H9 (cell line): ENCODE results near the gene SMG7. TPM values are rescaled to one million over a fixed set of nuclear protein-coding genes. Genes with fewer than 3 reads are reported as not detected.

Experiments used
- DNase-seq: peaks from one replicate; pipeline ENCODE4 v3.0.0-alpha.2; 2017
- H2AFZ ChIP-seq: one replicate; pipeline ENCODE4 v1.6.1; 2013; ENCODE audit warnings: mild to moderate bottlenecking, low read length, control low read depth, moderate library complexity
- H2AK5ac ChIP-seq: 2 replicates; pipeline ENCODE4 v1.6.1; 2013; ENCODE audit warnings: low read length, control low read depth, mixed read lengths; ENCODE audit not compliant: insufficient read length
- H2BK120ac ChIP-seq: one replicate; pipeline ENCODE4 v1.6.1; 2013; ENCODE audit warnings: low read depth, mild to moderate bottlenecking, low read length, control low read depth, inconsistent platforms; ENCODE audit not compliant: poor library complexity, severe bottlenecking
- H2BK12ac ChIP-seq: 2 replicates; pipeline ENCODE4 v1.6.1; 2013; ENCODE audit warnings: low read length, control low read depth, mixed read lengths, low read depth; ENCODE audit not compliant: insufficient read length
- H2BK15ac ChIP-seq: 2 replicates; pipeline ENCODE4 v1.6.1; 2013; ENCODE audit warnings: low read depth, low read length, control low read depth
- H2BK20ac ChIP-seq: one replicate; pipeline ENCODE4 v1.6.1; 2013; ENCODE audit warnings: low read depth, mild to moderate bottlenecking, low read length, control low read depth, inconsistent platforms; ENCODE audit not compliant: poor library complexity, severe bottlenecking
- H2BK5ac ChIP-seq: 2 replicates; pipeline ENCODE4 v1.6.1; 2013; ENCODE audit warnings: low read length, control low read depth, mixed read lengths; ENCODE audit not compliant: insufficient read length
- H3K14ac ChIP-seq: 2 replicates; pipeline ENCODE4 v1.6.1; 2013; ENCODE audit warnings: low read length, control low read depth; ENCODE audit not compliant: insufficient read depth
- H3K18ac ChIP-seq: 2 replicates; pipeline ENCODE4 v1.6.1; 2013; ENCODE audit warnings: low read depth, mild to moderate bottlenecking, mixed read lengths, low read length, control low read depth; ENCODE audit not compliant: insufficient read length
- H3K23ac ChIP-seq: 2 replicates; pipeline ENCODE4 v1.6.1; 2013; ENCODE audit warnings: low read length, control low read depth, mixed read lengths, low read depth; ENCODE audit not compliant: insufficient read length
- H3K23me2 ChIP-seq: 2 replicates; pipeline ENCODE4 v1.6.1; 2013; ENCODE audit warnings: low read depth, mild to moderate bottlenecking, mixed read lengths, low read length, control low read depth; ENCODE audit not compliant: insufficient read length, poor library complexity, severe bottlenecking
- H3K27ac ChIP-seq: 2 replicates; pipeline ENCODE4 v1.5.1; 2013; ENCODE audit warnings: low read length, control low read depth, mixed read lengths, low read depth; ENCODE audit not compliant: insufficient read length
- H3K27me3 ChIP-seq: 2 replicates; pipeline ENCODE4 v1.6.1; 2013; ENCODE audit warnings: low read length, control low read depth, inconsistent platforms; ENCODE audit not compliant: insufficient read depth
- H3K4ac ChIP-seq: 2 replicates; pipeline ENCODE4 v1.6.1; 2013; ENCODE audit warnings: low read depth, mild to moderate bottlenecking, control low read depth, inconsistent platforms, low read length, moderate library complexity
- H3K4me1 ChIP-seq: 2 replicates; pipeline ENCODE4 v1.6.1; 2013; ENCODE audit warnings: low read length, control low read depth, inconsistent platforms; ENCODE audit not compliant: insufficient read depth
- H3K4me2 ChIP-seq: 2 replicates; pipeline ENCODE4 v1.6.1; 2013; ENCODE audit warnings: low read length, control low read depth, mixed read lengths; ENCODE audit not compliant: insufficient read length, insufficient read depth
- H3K56ac ChIP-seq: 2 replicates; pipeline ENCODE4 v1.6.1; 2013; ENCODE audit warnings: low read depth, mild to moderate bottlenecking, mixed read lengths, low read length, control low read depth; ENCODE audit not compliant: insufficient read length
- H3K79me1 ChIP-seq: 2 replicates; pipeline ENCODE4 v1.6.1; 2013; ENCODE audit warnings: low read depth, mild to moderate bottlenecking, moderate library complexity, low read length, control low read depth, inconsistent platforms; ENCODE audit not compliant: insufficient read depth, poor library complexity, severe bottlenecking
- H3K79me2 ChIP-seq: 2 replicates; pipeline ENCODE4 v1.6.1; 2013; ENCODE audit warnings: low read length, control low read depth, inconsistent platforms; ENCODE audit not compliant: insufficient read depth
- H3K9ac ChIP-seq: 2 replicates; pipeline ENCODE4 v1.6.1; 2013; ENCODE audit warnings: low read length, control low read depth, mixed read lengths; ENCODE audit not compliant: insufficient read length; ENCODE audit errors: extremely low read depth
- H3K9me3 ChIP-seq: one replicate; pipeline ENCODE4 v1.6.1; 2013; ENCODE audit warnings: low read depth, low read length, inconsistent platforms; ENCODE audit not compliant: control insufficient read depth
- H3T11ph ChIP-seq: one replicate; pipeline ENCODE4 v1.6.1; 2013; ENCODE audit warnings: mild to moderate bottlenecking, low read length, control low read depth, inconsistent platforms
- H4K20me1 ChIP-seq: one replicate; pipeline ENCODE4 v1.6.1; 2013; ENCODE audit not compliant: control insufficient read depth, insufficient read length, insufficient read depth
- H4K5ac ChIP-seq: 2 replicates; pipeline ENCODE4 v1.6.1; 2013; ENCODE audit warnings: low read depth, mild to moderate bottlenecking, mixed read lengths, low read length, control low read depth; ENCODE audit not compliant: insufficient read length
- H4K8ac ChIP-seq: replicated peaks from 2 replicates; pipeline ENCODE4 v1.6.1; 2013; ENCODE audit warnings: low read length, control low read depth, mixed read lengths, low read depth; ENCODE audit not compliant: insufficient read length
- H4K91ac ChIP-seq: 2 replicates; pipeline ENCODE4 v1.6.1; 2013; ENCODE audit warnings: low read depth, mild to moderate bottlenecking, moderate library complexity, mixed read lengths, low read length, control low read depth; ENCODE audit not compliant: insufficient read length
- H3K27ac Mint-ChIP-seq, 3 experiments: 2 replicates in 2 of 3; 3 replicates in 1 of 3; pipeline ENCODE4 v1.8.0; 2020 to 2021; ENCODE audit warnings: mixed read lengths in 3 of 3, mild to moderate bottlenecking in 1 of 3, moderate library complexity in 1 of 3
- H3K27me3 Mint-ChIP-seq: 2 replicates; pipeline ENCODE4 v1.8.0; 2021; ENCODE audit warnings: low read depth, mild to moderate bottlenecking, moderate library complexity, mixed read lengths
- H3K36me3 Mint-ChIP-seq, 3 experiments: 2 replicates in 2 of 3; 3 replicates in 1 of 3; pipeline ENCODE4 v1.8.0; 2020 to 2021; ENCODE audit warnings: low read depth in 3 of 3, mixed read lengths in 3 of 3; ENCODE audit not compliant: insufficient read depth in 1 of 3
- H3K4me1 Mint-ChIP-seq, 2 experiments: 2 replicates each; pipeline ENCODE4 v1.8.0; 2020; ENCODE audit warnings: mixed read lengths in 2 of 2
- H3K4me3 Mint-ChIP-seq, 2 experiments: 2 replicates in 1 of 2; 3 replicates in 1 of 2; pipeline ENCODE4 v1.8.0; 2020 to 2021; ENCODE audit warnings: mild to moderate bottlenecking in 2 of 2, mixed read lengths in 2 of 2, moderate library complexity in 1 of 2
- H3K9me3 Mint-ChIP-seq, 2 experiments: 2 replicates in 1 of 2; 3 replicates in 1 of 2; pipeline ENCODE4 v1.8.0; 2020; ENCODE audit warnings: mild to moderate bottlenecking in 2 of 2, mixed read lengths in 2 of 2, moderate library complexity in 1 of 2
- WGBS: extraction: QIAGEN DNeasy Blood & Tissue Kit; methylation state at CpG from one replicate; pipeline ENCODE4 v1.1.7; 2013; ENCODE audit warnings: missing lambda C conversion rate, low lambda C conversion rate, mixed read lengths; ENCODE audit not compliant: insufficient read length; ENCODE audit errors: extremely low coverage; 5-methylcytosine and 5-hydroxymethylcytosine counted together
- total RNA-seq: library from RNA; stranded (reverse); gene quantifications from 2 replicates; pipeline ENCODE4 v1.2.1, GENCODE V29; 2021
- TF ChIP-seq, protein P1 (sequence below): fragments of 200-600 bp; sonication (generic); conservative IDR thresholded peaks from 3 replicates; pipeline ENCODE4 v1.8.0; 2021; ENCODE audit warnings: antibody characterized with exemption, mild to moderate bottlenecking

Gene SMG7
- total RNA-seq, 1 experiment from 2014 or later: 77.0 TPM

DNA sequence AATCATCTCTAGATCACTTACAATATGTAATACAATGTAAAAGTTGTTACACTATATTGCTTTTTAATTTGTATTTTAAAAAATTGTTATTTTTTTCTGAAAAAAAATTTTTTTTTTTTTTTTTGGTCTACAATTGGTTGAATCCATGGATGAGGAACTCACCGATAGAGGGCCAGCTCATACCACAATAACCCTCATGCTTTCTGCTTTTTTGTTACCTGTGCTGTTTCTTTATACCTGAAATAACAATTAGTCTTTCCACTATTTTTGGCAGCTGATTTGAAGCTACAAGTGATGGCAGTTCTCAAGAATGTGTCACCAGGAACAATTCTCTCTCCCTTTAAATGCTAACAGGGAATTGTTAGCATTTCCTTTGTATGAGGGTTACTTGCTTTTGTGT is 12.0 kb downstream of the SMG7 start:
- Histone ChIP-seq H3K14ac (no peak overlapping the region), H3T11ph (no peak overlapping the region), H2AFZ (no peak overlapping the region), H2BK20ac (no peak overlapping the region), H4K5ac (no peak overlapping the region), H2BK120ac (no peak overlapping the region), H4K91ac (no peak overlapping the region), H3K4me2 (peak overlapping the region; percentile 20), H3K4me1 (peaks cover 7% of the 10 kb centered on the region), H3K79me1 (peaks cover 3% of the 10 kb centered on the region), H3K18ac (no peak overlapping the region), H3K9ac (no peak overlapping the region), H3K27ac (no peak overlapping the region), H3K79me2 (peaks cover 27% of the 10 kb centered on the region; the same call in 1 of the 2 replicates), H4K20me1 (no peaks in the 10 kb centered on the region), H2BK12ac (no peak overlapping the region), H3K56ac (no peak overlapping the region), H3K23me2 (no peaks in the 10 kb centered on the region), H2AK5ac (no peak overlapping the region), H3K23ac (no peak overlapping the region), H3K9me3 (no peaks in the 10 kb centered on the region), H3K4ac (no peak overlapping the region), H2BK5ac (no peak overlapping the region), H4K8ac (no peak overlapping the region), H3K27me3 (no peaks in the 10 kb centered on the region), H2BK15ac (no peak overlapping the region)
- Mint-ChIP-seq H3K27me3 (no peaks in the 10 kb centered on the region), H3K4me3 (no peak overlapping the region), H3K36me3 (peaks cover 0 to 5% (median 4%) of the 10 kb centered on the region in 3 experiments; a peak in 4 of 7 replicates), H3K4me1 (peaks cover 41 to 49% of the 10 kb centered on the region in 2 experiments), H3K27ac (no peak overlapping the region), H3K9me3 (no peaks in the 10 kb centered on the region)
- TF ChIP-seq, protein P1, sequence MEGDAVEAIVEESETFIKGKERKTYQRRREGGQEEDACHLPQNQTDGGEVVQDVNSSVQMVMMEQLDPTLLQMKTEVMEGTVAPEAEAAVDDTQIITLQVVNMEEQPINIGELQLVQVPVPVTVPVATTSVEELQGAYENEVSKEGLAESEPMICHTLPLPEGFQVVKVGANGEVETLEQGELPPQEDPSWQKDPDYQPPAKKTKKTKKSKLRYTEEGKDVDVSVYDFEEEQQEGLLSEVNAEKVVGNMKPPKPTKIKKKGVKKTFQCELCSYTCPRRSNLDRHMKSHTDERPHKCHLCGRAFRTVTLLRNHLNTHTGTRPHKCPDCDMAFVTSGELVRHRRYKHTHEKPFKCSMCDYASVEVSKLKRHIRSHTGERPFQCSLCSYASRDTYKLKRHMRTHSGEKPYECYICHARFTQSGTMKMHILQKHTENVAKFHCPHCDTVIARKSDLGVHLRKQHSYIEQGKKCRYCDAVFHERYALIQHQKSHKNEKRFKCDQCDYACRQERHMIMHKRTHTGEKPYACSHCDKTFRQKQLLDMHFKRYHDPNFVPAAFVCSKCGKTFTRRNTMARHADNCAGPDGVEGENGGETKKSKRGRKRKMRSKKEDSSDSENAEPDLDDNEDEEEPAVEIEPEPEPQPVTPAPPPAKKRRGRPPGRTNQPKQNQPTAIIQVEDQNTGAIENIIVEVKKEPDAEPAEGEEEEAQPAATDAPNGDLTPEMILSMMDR: peak; percentile 57; the same call in 2 of the 3 replicates
- WGBS: no CpG with 5 or more reads among the region's 1 CpG
- DNase-seq: no peak
